CD4-positive, alpha-beta T cell (primary cell): Measurements from ENCODE around the gene MEI1. TPM values are rescaled to one million over a fixed set of nuclear protein-coding genes. Genes with fewer than 3 reads are reported as not detected.
A peak's percentile ranks its signal among the peaks of the same experiment; 100 is the strongest.

Source experiments
- ATAC-seq: fragments of 200-7000 bp; cut with Tn5 transposase; one replicate; pipeline ENCODE4 v1.10.0; 2022; ENCODE audit warnings: mild to moderate bottlenecking; ENCODE audit not compliant: poor library complexity
- CTCF ChIA-PET: fragments of 350-600 bp; sonication (Branson Sonifier 250); formaldehyde crosslinking; loops from one replicate; lab custom pipeline; 2021; ENCODE audit warnings: antibody characterized with exemption, inconsistent platforms; lab: Charles Lee
- POLR2A ChIA-PET: fragments of 350-600 bp; sonication (Branson Sonifier 250); formaldehyde crosslinking; loops from one replicate; lab custom pipeline; 2021; ENCODE audit warnings: antibody characterized with exemption, inconsistent platforms; lab: Charles Lee
- DNase-seq, 14 experiments: peaks; one replicate each; pipeline ENCODE4 v3.0.0-alpha.2; 2013 to 2020; ENCODE audit warnings: mixed read lengths in 2 of 14
- H3K27ac ChIP-seq, 2 donors: one replicate each; pipeline versions ENCODE4 v1.5.1 to v1.7.0; 2013; ENCODE audit warnings: low read length in 2 of 2, low read depth in 1 of 2, mild to moderate bottlenecking in 1 of 2
- H3K27me3 ChIP-seq, 2 experiments: 1 replicate in 1 of 2; 2 replicates in 1 of 2; pipeline versions ENCODE4 v1.6.1 to v1.7.0; 2013; ENCODE audit warnings: low read length in 2 of 2, control low read depth in 1 of 2, mild to moderate bottlenecking in 1 of 2, moderate library complexity in 1 of 2; ENCODE audit not compliant: insufficient read depth in 2 of 2, control insufficient read depth in 1 of 2
- H3K36me3 ChIP-seq: one replicate; pipeline ENCODE4 v1.6.1; 2013; ENCODE audit warnings: low read length, control low read depth; ENCODE audit not compliant: insufficient read depth
- H3K4me1 ChIP-seq: one replicate; pipeline ENCODE4 v1.6.1; 2013; ENCODE audit warnings: low read length, control low read depth; ENCODE audit not compliant: insufficient read depth
- H3K4me3 ChIP-seq: one replicate; pipeline ENCODE4 v1.5.1; 2013; ENCODE audit warnings: mild to moderate bottlenecking, low read length, moderate library complexity
- H3K9me3 ChIP-seq, 2 experiments: 1 replicate in 1 of 2; 2 replicates in 1 of 2; pipeline versions ENCODE4 v1.6.1 to v1.7.0; 2013; ENCODE audit warnings: low read length in 2 of 2, mild to moderate bottlenecking in 2 of 2, control low read depth in 1 of 2, moderate library complexity in 1 of 2; ENCODE audit not compliant: control insufficient read depth in 1 of 2, insufficient read depth in 1 of 2
- H3K27ac Mint-ChIP-seq: one replicate; pipeline ENCODE4 v1.8.0; 2020; ENCODE audit warnings: mixed read lengths
- H3K27me3 Mint-ChIP-seq: one replicate; pipeline ENCODE4 v1.8.0; 2021; ENCODE audit warnings: mixed read lengths
- H3K36me3 Mint-ChIP-seq: one replicate; pipeline ENCODE4 v1.8.0; 2021; ENCODE audit warnings: low read depth, mixed read lengths
- H3K4me1 Mint-ChIP-seq: one replicate; pipeline ENCODE4 v1.8.0; 2021; ENCODE audit warnings: low read depth, mixed read lengths
- H3K4me3 Mint-ChIP-seq: one replicate; pipeline ENCODE4 v1.8.0; 2020; ENCODE audit warnings: mild to moderate bottlenecking, mixed read lengths
- H3K9me3 Mint-ChIP-seq: one replicate; pipeline ENCODE4 v1.8.0; 2020; ENCODE audit warnings: mixed read lengths
- intact Hi-C, 2 experiments: fragments of 100-400 bp; cut with DNase I in 1 of 2; cut with micrococcal nuclease in 1 of 2; formaldehyde crosslinking; loops; one replicate each; pipeline versions ENCODE4 v1.15.1 to v1.9.0; 2023 to 2025; cut with DNase I, micrococcal nuclease
- total RNA-seq, 174 experiments: library from RNA in 2 of 174; stranded (reverse) in 2 of 174; gene quantifications; one replicate each; pipeline ENCODE4 v1.2.3 and lab custom pipeline; 2021 to 2026
- TF ChIP-seq, protein P1 (sequence below): fragments of 200-600 bp; IDR thresholded peaks from one replicate; pipeline ENCODE4 v1.8.0; 2022; ENCODE audit warnings: antibody characterized with exemption, mild to moderate bottlenecking

Gene MEI1
- total RNA-seq, 2 experiments from 2014 or later = 64.4 to 81.0 TPM

DNA sequence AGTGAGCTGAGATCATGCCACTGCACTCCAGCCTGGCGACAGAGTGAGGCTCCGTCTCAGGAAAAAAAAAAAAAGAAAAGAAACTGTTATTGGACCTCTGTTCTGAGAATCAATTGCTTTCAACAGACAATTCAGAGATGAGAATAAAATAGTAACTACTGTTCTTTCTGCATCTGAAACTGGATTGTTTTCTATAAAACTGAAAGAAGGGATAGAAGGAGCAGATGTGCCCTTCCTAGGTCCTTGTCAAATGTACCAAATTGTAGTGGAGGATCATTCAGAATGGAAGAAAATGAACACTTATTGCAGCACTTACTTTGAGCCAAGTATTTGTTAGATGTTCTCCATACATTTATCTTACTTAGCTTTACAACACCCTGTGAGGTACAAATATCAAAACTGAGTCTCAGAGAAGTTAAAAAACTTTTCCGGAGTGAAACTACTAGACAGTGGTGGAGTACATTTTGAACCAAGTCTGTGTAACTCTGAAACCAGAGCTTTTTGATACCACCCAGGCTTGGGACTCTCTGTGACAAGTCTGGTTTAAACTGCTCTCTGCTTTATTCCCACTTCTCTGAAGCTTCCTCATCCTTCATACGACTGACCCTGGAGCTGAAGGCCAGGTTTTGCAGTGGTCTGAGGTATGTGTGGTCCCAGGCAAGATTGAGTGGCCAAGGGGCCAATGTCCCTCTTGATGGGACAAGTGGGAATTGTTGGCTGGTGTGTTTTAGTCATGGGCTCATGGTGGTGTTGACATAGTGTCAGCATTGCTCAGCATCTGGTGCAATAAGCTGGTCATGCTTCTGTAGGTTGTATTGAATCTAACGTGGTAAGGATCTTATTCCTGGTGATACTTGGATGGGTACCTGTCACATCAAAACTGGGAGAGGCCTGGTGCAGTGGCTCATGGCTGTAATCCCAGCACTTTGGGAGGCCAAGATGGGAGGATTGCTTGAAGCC lies 53.0 kb downstream of the MEI1 start:
- H3K4me3 Mint-ChIP-seq = no peak overlapping the region
- ChIA-PET POLR2A (interaction anchor here (0.7 kb wide), 1 partner anchor 63 kb away, joined by 3 read pairs; no protein-coding TSS in a partner anchor), CTCF (interaction anchor here (0.7 to 1.0 kb wide), 2 partner anchors 30 to 189 kb away, joined by 3 to 5 read pairs; no protein-coding TSS in a partner anchor)
- no peaks in the 10 kb centered on the region for H3K27me3 Mint-ChIP-seq
- Histone ChIP-seq H3K27me3 (no peaks in the 10 kb centered on the region), H3K27ac (no peak overlapping the region), H3K36me3 (no peaks in the 10 kb centered on the region), H3K9me3 (no peaks in the 10 kb centered on the region), H3K4me3 (no peak overlapping the region), H3K4me1 (no peaks in the 10 kb centered on the region)
- H3K36me3 Mint-ChIP-seq = no peaks in the 10 kb centered on the region
- TF ChIP-seq, protein P1, sequence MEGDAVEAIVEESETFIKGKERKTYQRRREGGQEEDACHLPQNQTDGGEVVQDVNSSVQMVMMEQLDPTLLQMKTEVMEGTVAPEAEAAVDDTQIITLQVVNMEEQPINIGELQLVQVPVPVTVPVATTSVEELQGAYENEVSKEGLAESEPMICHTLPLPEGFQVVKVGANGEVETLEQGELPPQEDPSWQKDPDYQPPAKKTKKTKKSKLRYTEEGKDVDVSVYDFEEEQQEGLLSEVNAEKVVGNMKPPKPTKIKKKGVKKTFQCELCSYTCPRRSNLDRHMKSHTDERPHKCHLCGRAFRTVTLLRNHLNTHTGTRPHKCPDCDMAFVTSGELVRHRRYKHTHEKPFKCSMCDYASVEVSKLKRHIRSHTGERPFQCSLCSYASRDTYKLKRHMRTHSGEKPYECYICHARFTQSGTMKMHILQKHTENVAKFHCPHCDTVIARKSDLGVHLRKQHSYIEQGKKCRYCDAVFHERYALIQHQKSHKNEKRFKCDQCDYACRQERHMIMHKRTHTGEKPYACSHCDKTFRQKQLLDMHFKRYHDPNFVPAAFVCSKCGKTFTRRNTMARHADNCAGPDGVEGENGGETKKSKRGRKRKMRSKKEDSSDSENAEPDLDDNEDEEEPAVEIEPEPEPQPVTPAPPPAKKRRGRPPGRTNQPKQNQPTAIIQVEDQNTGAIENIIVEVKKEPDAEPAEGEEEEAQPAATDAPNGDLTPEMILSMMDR = no peak
- ATAC-seq (no peak), DNase-seq (no peak)
- no peaks in the 10 kb centered on the region for H3K4me1 Mint-ChIP-seq
- H3K27ac Mint-ChIP-seq = no peak overlapping the region
- no peaks in the 10 kb centered on the region for H3K9me3 Mint-ChIP-seq
- intact Hi-C loops = no loop called here

DNA sequence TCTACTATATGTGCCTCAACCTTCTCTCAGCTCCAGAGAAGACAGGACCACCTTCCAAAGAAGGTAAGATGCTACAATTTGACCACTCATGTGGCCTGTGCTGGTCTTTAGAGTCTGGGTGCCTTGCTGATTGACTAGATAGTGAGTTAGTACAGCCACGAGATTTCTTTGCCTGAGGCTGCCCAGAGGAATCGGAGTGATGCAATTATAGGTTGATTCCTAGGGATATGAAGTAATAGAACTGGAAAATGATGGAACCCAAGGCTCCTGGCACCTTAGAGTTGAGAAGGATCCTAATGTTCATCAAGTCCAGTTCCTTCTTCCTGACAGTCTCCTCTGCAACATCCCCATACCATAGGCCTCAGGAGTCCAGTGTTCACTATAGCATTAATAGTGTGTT lies 54.7 kb downstream of the MEI1 start:
- TF ChIP-seq, protein P1 = no peak
- H3K36me3 ChIP-seq = no peaks in the 10 kb centered on the region
- no peak for ATAC-seq
- no peak for DNase-seq
- Mint-ChIP-seq H3K9me3 (no peaks in the 10 kb centered on the region), H3K36me3 (no peaks in the 10 kb centered on the region), H3K27ac (no peak overlapping the region), H3K4me3 (no peak overlapping the region), H3K4me1 (no peaks in the 10 kb centered on the region), H3K27me3 (peaks cover 3% of the 10 kb centered on the region)
- intact Hi-C loops = no loop called here
- no peaks in the 10 kb centered on the region for H3K4me1 ChIP-seq
- CTCF ChIA-PET = interaction anchor here (0.6 kb wide), 1 partner anchor 393 kb away, joined by 3 read pairs; no protein-coding TSS in a partner anchor
- H3K27ac ChIP-seq = no peak overlapping the region
- H3K4me3 ChIP-seq = no peak overlapping the region
- no peaks in the 10 kb centered on the region for H3K27me3 ChIP-seq
- H3K9me3 ChIP-seq = no peaks in the 10 kb centered on the region
- POLR2A ChIA-PET = no interaction called here

DNA sequence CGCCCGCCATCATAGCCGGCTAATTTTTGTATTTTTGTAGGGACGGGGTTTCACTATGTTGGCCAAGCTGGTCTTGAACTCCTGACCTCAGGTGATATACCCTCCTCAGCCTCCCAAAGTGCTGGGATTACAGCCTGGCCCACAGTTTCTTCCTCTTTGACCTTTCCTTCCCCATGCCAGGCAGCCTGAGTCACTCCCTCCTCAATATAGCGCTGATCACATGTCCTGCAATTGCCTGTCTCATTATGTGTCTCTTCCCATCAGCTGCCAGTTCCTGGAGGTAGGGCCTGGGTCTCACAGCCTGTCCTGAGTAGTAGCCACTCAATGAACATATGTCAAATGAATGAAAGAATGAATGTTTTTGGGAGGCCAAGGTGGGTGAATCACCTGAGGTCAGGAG lies 58.2 kb downstream of the MEI1 start:
- ATAC-seq (no peak), DNase-seq (peak in 1 of 14 experiments; percentile 24)
- no peaks in the 10 kb centered on the region for H3K36me3 Mint-ChIP-seq
- no peak overlapping the region for H3K4me3 Mint-ChIP-seq
- H3K27ac Mint-ChIP-seq = no peak overlapping the region
- H3K9me3 ChIP-seq = no peaks in the 10 kb centered on the region
- CTCF ChIA-PET = no interaction called here
- no peak overlapping the region for H3K27ac ChIP-seq
- TF ChIP-seq, protein P1 = no peak
- intact Hi-C loops = no loop called here
- no peaks in the 10 kb centered on the region for H3K27me3 ChIP-seq
- no peaks in the 10 kb centered on the region for H3K4me1 ChIP-seq
- H3K4me1 Mint-ChIP-seq = no peaks in the 10 kb centered on the region
- peaks cover 3% of the 10 kb centered on the region for H3K27me3 Mint-ChIP-seq
- POLR2A ChIA-PET = no interaction called here
- no peak overlapping the region for H3K4me3 ChIP-seq
- H3K36me3 ChIP-seq = no peaks in the 10 kb centered on the region
- H3K9me3 Mint-ChIP-seq = no peaks in the 10 kb centered on the region
